Activated CD4-positive, alpha-beta memory T cell treated with anti-CD3 and anti-CD28 coated beads, Interleukin-2, amount 10 ng/mL, durations not matched to agents 7 days and 5 days (primary cell): ENCODE data around the gene NRN1L. TPM values are rescaled to one million over a fixed set of nuclear protein-coding genes. Genes with fewer than 3 reads are reported as not detected.

Experiments used
- CTCF ChIA-PET: fragments of 350-600 bp; sonication (Branson Sonifier 250); formaldehyde crosslinking; loops from one replicate; lab custom pipeline; 2021; ENCODE audit warnings: antibody characterized with exemption, inconsistent platforms; lab: Charles Lee
- POLR2A ChIA-PET: fragments of 350-600 bp; sonication (Branson Sonifier 250); formaldehyde crosslinking; loops from one replicate; lab custom pipeline; 2021; ENCODE audit warnings: antibody characterized with exemption; lab: Charles Lee
- DNase-seq: peaks from one replicate; pipeline ENCODE4 v3.0.0-alpha.2; 2020
- H3K27ac Mint-ChIP-seq: one replicate; pipeline ENCODE4 v1.8.0; 2021; ENCODE audit warnings: mild to moderate bottlenecking, mixed read lengths
- H3K27me3 Mint-ChIP-seq: one replicate; pipeline ENCODE4 v1.8.0; 2021; ENCODE audit warnings: mixed read lengths
- H3K36me3 Mint-ChIP-seq: one replicate; pipeline ENCODE4 v1.8.0; 2021; ENCODE audit warnings: low read depth, mixed read lengths
- H3K4me1 Mint-ChIP-seq: one replicate; pipeline ENCODE4 v1.8.0; 2021; ENCODE audit warnings: mixed read lengths
- H3K4me3 Mint-ChIP-seq: one replicate; pipeline ENCODE4 v1.8.0; 2021; ENCODE audit warnings: mild to moderate bottlenecking, mixed read lengths
- H3K9me3 Mint-ChIP-seq: one replicate; pipeline ENCODE4 v1.8.0; 2021; ENCODE audit warnings: mixed read lengths
- total RNA-seq, 2 experiments: library from RNA; stranded (reverse); gene quantifications; one replicate each; pipeline ENCODE4 v1.2.3, GENCODE V29; 2021

Gene NRN1L
- total RNA-seq, 2 experiments from 2014 or later, result 0.76 to 1.3 TPM

DNA sequence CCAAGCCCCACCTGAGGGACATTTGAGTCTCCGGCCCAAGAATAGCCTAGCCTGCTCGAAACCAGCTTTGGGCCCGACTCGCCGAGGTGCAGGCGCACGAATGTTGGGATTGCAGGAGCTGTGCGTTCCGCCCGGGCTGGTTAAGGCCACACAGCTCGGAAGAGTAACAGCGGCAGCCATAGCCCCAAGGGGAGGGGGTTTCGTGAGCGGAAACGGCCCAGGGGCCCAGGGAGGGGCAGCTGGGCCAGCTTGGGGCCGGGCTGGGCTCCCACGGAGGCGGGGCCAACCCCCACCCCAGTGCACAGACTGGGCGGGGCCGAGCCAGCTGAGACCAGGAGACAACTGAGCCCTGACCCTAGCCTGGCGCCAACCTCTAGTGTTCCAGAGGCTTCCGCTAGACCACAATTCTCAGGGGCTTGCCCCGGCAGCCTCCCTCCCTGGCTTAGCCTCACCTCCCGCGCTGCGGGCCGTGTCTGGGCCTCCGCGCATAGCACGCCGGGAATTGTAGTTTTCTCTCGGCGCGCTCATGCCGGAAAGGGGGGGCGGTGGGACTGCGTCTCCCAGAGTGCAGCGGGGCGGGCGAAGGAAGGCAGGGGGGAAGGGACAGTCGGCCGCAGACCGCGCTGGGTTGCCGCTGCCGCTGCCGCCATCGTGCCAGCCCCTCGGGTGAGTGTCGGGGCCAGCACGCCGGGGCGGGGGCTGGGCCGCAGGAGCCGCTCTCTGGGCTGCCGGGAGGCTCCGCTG lies 38.2 kb upstream of the NRN1L start, which contains the start of gene NUTF2:
Gene NUTF2 (plus strand): TSS at position 614 of the 744 bp plus-strand sequence. CDS start 18,198 bp downstream, outside the sequence.
- Mint-ChIP-seq H3K4me3 (peak within 1 kb of the TSS; percentile 89), H3K27ac (peak within 1 kb of the TSS; percentile 79), H3K9me3 (no peaks in the 10 kb centered on the region), H3K36me3 (peaks cover 18% of the 10 kb centered on the region), H3K4me1 (peaks cover 52% of the 10 kb centered on the region), H3K27me3 (no peaks in the 10 kb centered on the region)
- CTCF ChIA-PET, result interaction anchor here (0.7 to 4.1 kb wide), 3 partner anchors 13 to 88 kb away, joined by 3 to 22 read pairs (median 7); no protein-coding TSS in a partner anchor
- DNase-seq, result peak; percentile 97
- POLR2A ChIA-PET, result interaction anchor here (0.8 to 4.4 kb wide), 10 partner anchors 13 to 366 kb away, joined by 3 to 43 read pairs (median 6); partner anchors contain the start of genes ATP6V0D1, GFOD2, NFATC3 and PSMB10

DNA sequence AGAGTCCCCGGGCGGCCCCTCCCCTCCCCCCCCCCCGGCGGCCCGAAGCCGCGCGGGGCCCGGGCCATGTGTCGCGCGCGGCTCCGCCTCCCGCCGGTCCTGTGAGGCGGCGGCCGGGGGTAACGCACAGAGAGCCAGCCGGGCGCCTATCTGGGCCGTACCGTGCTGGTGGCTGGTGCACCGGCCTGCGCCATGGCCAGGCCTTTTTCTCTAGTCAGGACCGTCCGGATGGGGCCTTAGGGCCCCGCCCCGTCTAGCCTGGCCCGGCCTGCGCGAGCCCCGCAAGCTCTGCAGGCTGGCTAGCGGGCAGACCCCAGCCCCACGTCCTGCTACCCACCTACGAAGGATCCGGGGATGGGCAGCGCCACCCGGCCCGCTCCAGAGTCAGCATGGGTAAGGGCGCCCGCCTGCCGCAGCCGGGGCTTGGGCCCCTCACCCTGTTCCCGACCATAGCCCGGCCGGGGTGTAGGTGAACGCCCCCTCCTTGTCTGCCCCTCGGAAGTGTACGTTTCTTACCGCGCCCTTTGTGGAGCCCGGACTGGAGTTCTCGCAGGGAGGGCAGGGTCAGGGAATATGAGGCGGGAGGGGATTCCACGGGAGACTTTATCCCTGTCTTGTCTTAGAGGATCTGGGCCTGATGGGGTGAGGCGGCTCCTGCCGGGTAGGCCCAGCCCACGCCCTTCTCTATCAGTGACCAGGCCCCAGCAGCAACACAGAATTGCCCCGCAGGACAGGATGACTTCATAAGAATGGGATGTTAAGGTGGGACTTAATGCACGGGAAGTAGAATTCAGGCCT lies 37.4 kb upstream of the NRN1L start, which contains the start of gene CENPT:
Gene CENPT (minus strand): TSS at position 630 of the 798 bp plus-strand sequence. CDS start 13,834 bp downstream, outside the sequence.
- Mint-ChIP-seq H3K27me3 (no peaks in the 10 kb centered on the region), H3K36me3 (peaks cover 18% of the 10 kb centered on the region), H3K9me3 (no peaks in the 10 kb centered on the region), H3K27ac (peak within 1 kb of the TSS; percentile 79), H3K4me3 (peak within 1 kb of the TSS; percentile 89), H3K4me1 (peaks cover 48% of the 10 kb centered on the region)
- ChIA-PET CTCF (interaction anchor here (1.0 to 4.1 kb wide), 3 partner anchors 14 to 184 kb away, joined by 3 to 22 read pairs (median 7); no protein-coding TSS in a partner anchor), POLR2A (interaction anchor here (0.8 to 4.4 kb wide), 6 partner anchors 11 to 45 kb away, joined by 3 to 43 read pairs (median 4); partner anchors contain the start of genes RANBP10 and TSNAXIP1)
- no peak for DNase-seq

DNA sequence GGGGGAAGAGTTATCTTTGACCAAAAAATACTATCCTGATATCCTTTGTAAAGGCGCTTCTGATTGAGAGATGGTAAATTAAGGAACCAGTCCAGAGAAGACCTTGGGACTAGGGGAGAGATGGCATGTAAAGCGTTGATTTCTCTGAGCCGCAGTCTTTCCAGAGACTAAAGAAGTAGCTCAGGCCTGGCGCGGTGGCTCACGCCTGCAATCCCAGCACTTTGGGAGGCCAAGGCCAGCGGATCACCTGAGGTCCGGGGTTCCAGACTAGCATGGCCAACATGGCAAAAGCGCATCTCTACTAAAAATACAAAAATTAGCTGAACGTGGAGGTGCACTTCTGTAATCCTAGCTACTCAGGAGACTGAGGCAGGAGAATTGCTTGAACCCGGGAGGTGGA lies 36.6 kb upstream of the NRN1L start:
- CTCF ChIA-PET, result interaction anchor here (1.0 kb wide), 1 partner anchor 185 kb away, joined by 3 read pairs; no protein-coding TSS in a partner anchor

DNA sequence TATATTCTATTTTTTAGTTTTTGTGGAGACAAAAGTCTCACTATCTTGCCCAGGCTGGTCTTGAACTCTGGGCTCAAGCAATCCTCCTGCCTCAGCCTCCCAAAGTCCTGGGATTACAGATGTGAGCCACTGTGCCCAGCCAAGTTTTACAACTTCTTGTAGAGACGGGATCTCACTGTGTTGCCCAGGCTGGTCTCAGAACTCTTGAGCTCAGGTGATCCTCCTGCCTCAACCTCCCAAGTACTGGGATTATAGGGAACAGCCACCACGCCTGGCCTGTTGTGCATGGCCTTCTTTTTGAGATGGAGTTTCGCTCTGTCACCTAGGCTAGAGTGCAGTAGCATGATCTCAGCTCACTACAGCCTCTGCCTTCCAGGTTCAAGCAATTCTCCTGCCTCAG lies 31.0 kb upstream of the NRN1L start:
- H3K4me1 Mint-ChIP-seq, result peaks cover 31% of the 10 kb centered on the region
- DNase-seq, result no peak
- H3K9me3 Mint-ChIP-seq, result no peaks in the 10 kb centered on the region
- H3K27ac Mint-ChIP-seq, result no peak overlapping the region
- H3K36me3 Mint-ChIP-seq, result peaks cover 8% of the 10 kb centered on the region
- no peaks in the 10 kb centered on the region for H3K27me3 Mint-ChIP-seq
- ChIA-PET CTCF (interaction anchor here (1.2 kb wide), 1 partner anchor 10 kb away, joined by 4 read pairs; no protein-coding TSS in a partner anchor), POLR2A (no interaction called here)
- H3K4me3 Mint-ChIP-seq, result no peak overlapping the region

More for the DNA sequence above, 36.6 kb upstream of the NRN1L start:
- POLR2A ChIA-PET, result interaction anchor here (0.9 to 1.4 kb wide), 3 partner anchors 10 to 46 kb away, joined by 3 to 5 read pairs (median 3); partner anchors contain the start of genes RANBP10 and TSNAXIP1
- H3K9me3 Mint-ChIP-seq, result no peaks in the 10 kb centered on the region
- H3K27ac Mint-ChIP-seq, result peak overlapping the region; percentile 10
- DNase-seq, result no peak
- peaks cover 47% of the 10 kb centered on the region for H3K4me1 Mint-ChIP-seq
- H3K27me3 Mint-ChIP-seq, result no peaks in the 10 kb centered on the region
- H3K4me3 Mint-ChIP-seq, result peak overlapping the region; percentile 89
- H3K36me3 Mint-ChIP-seq, result peaks cover 12% of the 10 kb centered on the region

DNA sequence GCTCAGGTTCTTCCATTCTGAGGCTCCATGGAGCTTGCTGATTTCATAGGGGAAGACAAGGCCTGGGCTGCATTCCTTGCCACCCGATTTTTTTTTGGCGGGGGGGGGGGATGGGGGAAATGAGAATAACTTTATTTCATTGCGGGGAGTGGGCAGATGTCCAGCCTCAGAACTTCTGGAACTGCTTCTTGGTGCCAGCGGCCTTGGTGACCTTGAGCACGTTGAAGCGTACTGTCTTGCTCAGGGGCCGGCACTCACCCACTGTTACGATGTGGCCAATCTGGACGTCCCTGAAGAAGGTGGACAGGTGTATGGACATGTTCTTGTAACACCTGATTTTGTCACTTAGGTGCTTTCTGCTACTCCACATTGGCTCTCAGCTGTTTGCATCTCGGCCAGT lies 28.9 kb upstream of the NRN1L start:
- Mint-ChIP-seq H3K36me3 (peaks cover 8% of the 10 kb centered on the region), H3K27me3 (no peaks in the 10 kb centered on the region), H3K4me3 (no peak overlapping the region), H3K4me1 (peaks cover 29% of the 10 kb centered on the region), H3K27ac (no peak overlapping the region), H3K9me3 (no peaks in the 10 kb centered on the region)
- ChIA-PET CTCF (no interaction called here), POLR2A (interaction anchor here (0.9 to 1.2 kb wide), 2 partner anchors 16 to 17 kb away, joined by 3 read pairs; partner anchors contain the start of gene EDC4)
- no peak for DNase-seq

DNA sequence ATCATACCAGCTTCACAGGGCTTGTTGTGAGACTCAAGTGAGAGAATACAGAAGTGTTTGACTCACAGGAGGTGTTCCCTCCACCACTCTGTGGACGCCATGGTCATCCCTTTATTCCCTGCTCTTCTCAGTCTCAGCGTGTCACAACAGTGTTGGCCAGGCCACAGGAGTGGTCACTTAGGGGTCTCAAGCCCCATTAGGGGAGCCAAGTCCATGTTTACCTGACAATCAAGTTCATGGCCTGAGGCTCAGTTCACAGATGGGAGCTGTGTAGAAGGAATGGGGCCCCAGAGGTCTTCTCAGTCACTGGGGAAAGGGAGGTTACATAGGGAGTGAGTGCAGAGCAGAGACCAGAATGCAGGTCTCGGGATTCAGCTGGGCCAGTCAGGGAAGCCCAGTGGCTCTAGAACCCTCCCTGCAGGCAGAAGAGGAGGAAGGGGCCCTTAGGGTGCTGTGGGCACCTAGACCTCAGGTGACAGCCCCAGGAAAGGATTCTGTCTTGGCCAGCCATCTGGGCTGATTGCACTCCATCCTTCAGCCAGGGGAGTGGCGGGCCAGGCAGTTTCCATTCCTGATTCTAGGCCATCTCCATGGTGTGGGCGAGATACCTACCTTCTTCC lies 27.6 kb upstream of the NRN1L start:
- Mint-ChIP-seq H3K4me3 (no peak overlapping the region), H3K9me3 (no peaks in the 10 kb centered on the region), H3K36me3 (peaks cover 12% of the 10 kb centered on the region), H3K27ac (peak overlapping the region; percentile 42), H3K27me3 (no peaks in the 10 kb centered on the region), H3K4me1 (peaks cover 39% of the 10 kb centered on the region)
- ChIA-PET POLR2A (interaction anchor here (1.2 to 1.6 kb wide), 3 partner anchors 15 to 25 kb away, joined by 3 to 4 read pairs (median 4); no protein-coding TSS in a partner anchor), CTCF (interaction anchor here (1.9 kb wide), 1 partner anchor 41 kb away, joined by 5 read pairs; no protein-coding TSS in a partner anchor)
- DNase-seq, result no peak

DNA sequence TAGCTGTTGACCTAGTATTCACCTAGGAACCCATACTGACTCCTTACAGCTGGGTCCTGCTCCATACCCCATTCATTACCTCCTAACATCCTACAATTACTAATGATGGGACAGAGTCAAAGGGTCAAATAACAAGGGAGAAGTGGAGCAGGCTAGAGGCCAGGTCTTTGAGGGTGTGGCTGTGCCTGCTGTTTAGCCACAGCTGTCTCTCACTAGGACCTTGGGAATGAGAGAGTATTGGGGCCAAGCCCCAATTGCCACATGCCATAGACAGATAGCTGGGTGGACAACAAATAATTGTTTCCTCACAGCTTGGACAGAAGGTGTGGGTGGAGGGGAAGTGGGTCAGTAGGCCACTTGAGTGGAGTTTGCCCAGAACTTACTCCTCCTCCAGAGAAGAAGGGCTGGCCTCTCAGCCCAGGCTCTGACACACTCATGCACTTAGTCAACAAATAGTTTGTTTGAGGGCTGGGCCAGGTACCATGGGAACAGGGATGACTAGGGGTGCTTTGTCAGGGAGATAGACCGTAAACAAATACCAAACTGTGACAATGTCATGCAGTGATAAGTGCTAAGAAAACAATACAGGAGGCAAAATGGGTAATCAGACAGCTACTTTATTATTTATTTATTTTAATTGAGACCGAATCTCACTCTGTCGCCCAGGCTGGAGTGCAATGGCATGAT lies 27.0 kb upstream of the NRN1L start:
- Mint-ChIP-seq H3K27me3 (no peaks in the 10 kb centered on the region), H3K9me3 (no peaks in the 10 kb centered on the region), H3K27ac (peak overlapping the region; percentile 38), H3K36me3 (peaks cover 12% of the 10 kb centered on the region), H3K4me1 (peaks cover 42% of the 10 kb centered on the region), H3K4me3 (no peak overlapping the region)
- POLR2A ChIA-PET, result interaction anchor here (0.6 to 1.6 kb wide), 4 partner anchors 10 to 25 kb away, joined by 3 to 4 read pairs (median 4); partner anchors contain the start of gene CENPT
- CTCF ChIA-PET, result interaction anchor here (1.9 kb wide), 1 partner anchor 41 kb away, joined by 5 read pairs; no protein-coding TSS in a partner anchor
- peak; percentile 26 for DNase-seq

DNA sequence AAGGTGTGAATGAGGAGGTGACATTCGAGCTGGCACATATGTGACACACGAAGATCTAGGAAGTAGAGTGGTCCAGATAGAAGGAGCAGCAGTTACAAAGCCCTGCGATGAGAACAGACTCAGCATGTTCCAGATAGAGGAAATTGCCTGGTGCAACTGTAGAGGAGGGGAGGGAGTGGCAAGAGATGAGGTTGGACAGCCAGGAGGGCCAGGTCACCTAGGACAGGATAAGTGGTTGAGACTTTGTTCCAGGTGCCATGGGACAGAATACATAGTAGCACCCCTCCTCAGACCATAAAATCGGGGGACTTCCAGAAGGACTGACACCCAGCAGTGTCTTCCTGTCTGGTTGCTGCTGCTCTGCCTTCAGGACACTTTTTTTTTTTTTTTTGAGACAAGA lies 26.2 kb upstream of the NRN1L start:
- no peak for DNase-seq
- H3K4me3 Mint-ChIP-seq, result no peak overlapping the region
- peaks cover 42% of the 10 kb centered on the region for H3K4me1 Mint-ChIP-seq
- CTCF ChIA-PET, result interaction anchor here (0.6 kb wide), 1 partner anchor 183 kb away, joined by 4 read pairs; no protein-coding TSS in a partner anchor
- H3K36me3 Mint-ChIP-seq, result peaks cover 12% of the 10 kb centered on the region
- no peaks in the 10 kb centered on the region for H3K27me3 Mint-ChIP-seq
- H3K9me3 Mint-ChIP-seq, result no peaks in the 10 kb centered on the region
- POLR2A ChIA-PET, result interaction anchor here (1.5 kb wide), 1 partner anchor 24 kb away, joined by 4 read pairs; no protein-coding TSS in a partner anchor
- peak overlapping the region; percentile 64 for H3K27ac Mint-ChIP-seq

DNA sequence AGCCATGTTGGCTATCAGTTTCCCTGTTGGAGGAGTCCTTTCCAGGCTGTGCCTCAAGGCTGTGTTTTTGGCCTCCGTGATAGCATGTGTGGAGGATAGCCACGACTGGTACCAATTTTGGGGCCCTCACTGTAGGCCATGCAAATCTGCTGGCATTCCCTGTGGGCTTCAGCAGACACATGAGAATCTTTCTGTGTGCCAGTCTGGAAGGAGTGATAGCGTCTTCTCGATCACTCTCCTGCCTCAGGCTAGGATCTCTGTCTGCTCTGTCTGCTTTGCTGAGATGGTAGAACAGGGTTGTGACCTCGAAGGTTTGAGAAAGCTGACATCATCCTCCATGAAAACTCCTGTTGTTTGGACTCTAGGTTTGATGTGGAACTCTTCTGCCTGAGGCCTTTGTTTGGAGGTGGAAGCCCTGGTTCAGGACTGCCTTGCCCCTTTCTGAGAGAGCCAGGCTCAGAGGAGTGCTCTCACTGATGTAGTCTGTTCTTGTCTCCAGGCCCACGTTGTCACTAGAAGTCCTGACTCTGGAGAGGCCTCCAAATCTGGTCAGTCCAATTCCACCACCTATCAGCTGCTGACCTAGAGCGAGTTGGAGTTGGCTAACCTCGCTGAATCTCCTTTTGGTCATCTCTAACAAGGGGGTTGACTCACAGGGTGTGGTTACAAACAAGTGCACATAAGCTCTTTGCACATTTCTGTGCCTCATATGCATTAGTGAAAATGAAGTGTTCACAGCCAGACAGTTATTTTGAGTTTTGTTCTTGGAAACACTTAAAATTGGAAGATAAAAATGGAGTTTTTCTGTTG lies 23.9 kb upstream of the NRN1L start:
- DNase-seq, result no peak
- Mint-ChIP-seq H3K36me3 (peaks cover 17% of the 10 kb centered on the region), H3K4me3 (no peak overlapping the region), H3K27ac (peak overlapping the region; percentile 44), H3K27me3 (no peaks in the 10 kb centered on the region), H3K4me1 (peaks cover 37% of the 10 kb centered on the region), H3K9me3 (no peaks in the 10 kb centered on the region)
- ChIA-PET CTCF (interaction anchor here (1.0 to 3.6 kb wide), 3 partner anchors 20 to 45 kb away, joined by 3 to 19 read pairs (median 3); partner anchors contain the start of gene NRN1L), POLR2A (interaction anchor here (1.9 kb wide), 1 partner anchor 13 kb away, joined by 5 read pairs; the partner anchor contains the start of gene EDC4)

DNA sequence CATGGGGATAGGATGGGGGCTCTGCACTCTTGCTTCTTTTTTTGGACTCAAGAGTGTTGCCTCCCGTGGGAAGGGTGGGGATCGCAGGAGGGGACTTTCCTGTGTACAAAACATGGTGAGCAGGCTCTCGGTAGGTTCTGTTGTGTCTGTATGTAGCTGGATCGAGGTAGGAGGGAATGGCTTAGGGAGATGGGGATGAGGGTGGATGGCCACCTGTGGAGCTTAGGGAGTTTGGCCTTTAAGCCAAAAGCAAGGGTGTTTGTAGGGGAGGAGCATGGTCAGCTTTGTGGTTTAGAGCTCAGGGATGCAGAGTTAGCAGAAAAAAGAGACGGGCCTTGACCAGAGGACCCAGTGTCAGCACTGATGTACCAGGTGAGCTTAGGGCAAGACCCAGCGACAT lies 22.8 kb upstream of the NRN1L start:
- no peaks in the 10 kb centered on the region for H3K27me3 Mint-ChIP-seq
- no peak overlapping the region for H3K4me3 Mint-ChIP-seq
- ChIA-PET CTCF (interaction anchor here (0.6 to 3.6 kb wide), 3 partner anchors 22 to 254 kb away, joined by 3 to 19 read pairs (median 3); no protein-coding TSS in a partner anchor), POLR2A (interaction anchor here (0.6 to 1.9 kb wide), 6 partner anchors 10 to 142 kb away, joined by 3 to 5 read pairs (median 4); partner anchors contain the start of genes EDC4 and GFOD2)
- no peaks in the 10 kb centered on the region for H3K9me3 Mint-ChIP-seq
- H3K4me1 Mint-ChIP-seq, result peaks cover 34% of the 10 kb centered on the region
- H3K27ac Mint-ChIP-seq, result no peak overlapping the region
- H3K36me3 Mint-ChIP-seq, result peaks cover 18% of the 10 kb centered on the region
- no peak for DNase-seq
